Transverse colon (tissue), 4 donors: ENCODE measurements around the gene FAM43A. TPM values are rescaled to one million over a fixed set of nuclear protein-coding genes. Genes with fewer than 3 reads are reported as not detected.
A peak's percentile ranks its signal among the peaks of the same experiment; 100 is the strongest.

Experiments
- DNase-seq: peaks from one replicate; pipeline ENCODE4 v3.0.0-alpha.2; 2019
- H3K27ac ChIP-seq, 4 donors: fragments of 200-600 bp; sonication (generic); 2 replicates each; pipeline ENCODE4 v1.5.1; 2016 to 2018; ENCODE audit warnings: inconsistent platforms in 4 of 4
- H3K27me3 ChIP-seq: fragments of 200-600 bp; sonication (generic); 2 replicates; pipeline ENCODE4 v1.5.1; 2017; ENCODE audit warnings: inconsistent platforms
- H3K36me3 ChIP-seq, 4 donors: fragments of 200-600 bp; sonication (generic); 2 replicates each; pipeline ENCODE4 v1.5.1; 2017 to 2019; ENCODE audit warnings: inconsistent platforms in 4 of 4
- H3K4me1 ChIP-seq, 4 donors: fragments of 200-600 bp; sonication (generic); 2 replicates each; pipeline ENCODE4 v1.5.1; 2017 to 2020; ENCODE audit warnings: inconsistent platforms in 4 of 4
- H3K4me3 ChIP-seq, 4 donors: fragments of 200-600 bp; sonication (generic); 1 replicate in 1 of 4; 2 replicates in 3 of 4; pipeline versions ENCODE4 v1.5.1 to v1.6.1; 2017 to 2019; ENCODE audit warnings: inconsistent platforms in 4 of 4
- H3K9me3 ChIP-seq, 2 donors: fragments of 200-600 bp; sonication (generic); 2 replicates each; pipeline ENCODE4 v1.5.1; 2017 to 2019; ENCODE audit warnings: inconsistent platforms in 2 of 2
- CTCF ChIP-seq, 5 experiments: fragments of 200-600 bp in 3 of 5; fragments of 450-650 bp in 2 of 5; sonication (generic) in 3 of 5; IDR thresholded peaks; 1 replicate in 2 of 5; 2 replicates in 3 of 5; pipeline ENCODE4 v1.5.1; 2016 to 2017; ENCODE audit warnings: antibody characterized with exemption in 5 of 5, inconsistent platforms in 3 of 5, mild to moderate bottlenecking in 2 of 5, moderate library complexity in 1 of 5
- EP300 ChIP-seq: sonication (generic); formaldehyde crosslinking; IDR thresholded peaks from one replicate; pipeline ENCODE4 v1.6.1; 2017; ENCODE audit warnings: antibody characterized with exemption, low read depth
- POLR2A ChIP-seq: fragments of 450-650 bp; IDR thresholded peaks from one replicate; pipeline ENCODE4 v1.6.1; 2016; ENCODE audit warnings: antibody characterized with exemption, mild to moderate bottlenecking, moderate library complexity
- POLR2AphosphoS5 ChIP-seq, 3 donors: sonication (generic); formaldehyde crosslinking; IDR thresholded peaks; one replicate each; pipeline ENCODE4 v1.6.1; 2016; ENCODE audit warnings: antibody characterized with exemption in 3 of 3
- WGBS, 2 donors: methylation state at CpG; one replicate each; pipeline ENCODE4 v1.1.5; 2018; ENCODE audit warnings: low coverage in 1 of 2; 5-methylcytosine and 5-hydroxymethylcytosine counted together
- in situ Hi-C, 4 donors: fragments of 200-750 bp; cut with MboI; loops; one replicate each; pipeline versions ENCODE4 v1.15.0 to v1.15.1; 2017; ENCODE audit warnings: low sequenced_read_pairs in 3 of 4, low pct_ligation_motif_present in 1 of 4, low pct_unique_long_range_greater_than_20kb in 1 of 4
- intact Hi-C: fragments of 100-400 bp; cut with DNase I; formaldehyde crosslinking; loops from one replicate; pipeline ENCODE4 v1.15.1; 2023; ENCODE audit warnings: low total_unique reads
- total RNA-seq, 4 donors: library from RNA; depleted of rRNA; stranded (reverse); fragments of >200 nt; gene quantifications; one replicate each; pipeline ENCODE4 v1.1.0, GENCODE V29; 2016

FAM43A gene
- 100 to 1,000 TPM in 2 of 4 donors, 10 to 100 TPM in 2; 31.2 to 111 (median 95.9) TPM for total RNA-seq

GRCh38 chr3:194685718-194686413 is at the start of gene FAM43A:
TSS of gene FAM43A (plus strand) at chr3:194685883. CDS start at chr3:194686827, 944 bp downstream.
- H3K27ac ChIP-seq = peak within 1 kb of the TSS; percentile 86 to 93 (median 89)
- H3K27me3 ChIP-seq = no peaks in the 10 kb centered on the region
- no peaks in the 10 kb centered on the region for H3K9me3 ChIP-seq
- 0% methylated on average over 64 of the region's 70 CpGs; no CpG with 5 or more reads in 1 of the 2 donors for WGBS, 2 donors
- intact Hi-C loops (loop anchor here (5.0 to 10.0 kb wide), 2 partner anchors 571 to 859 kb away; partner anchors contain the start of gene PPP1R2), in situ Hi-C loops (loop anchor here (10.0 to 25.0 kb wide), 5 partner anchors 276 to 851 kb away; partner anchors contain the start of gene PPP1R2 (in 2 of the 4))
- no peaks in the 10 kb centered on the region for H3K36me3 ChIP-seq
- H3K4me3 ChIP-seq = peak within 1 kb of the TSS; percentile 54 to 89 (median 72)
- peak; percentile 99 for TF ChIP-seq POLR2A
- TF ChIP-seq EP300 = no peak
- peak; percentile 100 for TF ChIP-seq POLR2AphosphoS5 (IDR thresholded peaks at IDR 0.05)
- TF ChIP-seq CTCF (IDR thresholded peaks at IDR 0.05) = peak in 1 of 5 experiments; percentile 10
- H3K4me1 ChIP-seq = peaks cover 0 to 52% (median 35%) of the 10 kb centered on the region in 4 donors
- peak; percentile 97 for DNase-seq

- Histone ChIP-seq H3K4me3 (no peak overlapping the region), H3K27me3 (no peaks in the 10 kb centered on the region), H3K36me3 (peaks cover 0 to 17% (median 2%) of the 10 kb centered on the region in 4 donors), H3K9me3 (no peaks in the 10 kb centered on the region), H3K27ac (no peak overlapping the region), H3K4me1 (peaks cover 0 to 11% (median 3%) of the 10 kb centered on the region in 4 donors)
- in situ Hi-C loops = no loop called here
- DNase-seq = no peak
- intact Hi-C loops = no loop called here
- no peak for TF ChIP-seq CTCF (IDR thresholded peaks at IDR 0.05)
- TF ChIP-seq EP300 = no peak
- no peak for TF ChIP-seq POLR2A
- TF ChIP-seq POLR2AphosphoS5 (IDR thresholded peaks at IDR 0.05) = no peak
- 66 to 93% methylated on average over 2 to 3 of the region's 3 CpGs for WGBS, 2 donors
Observed at GRCh38 chr3:194637066-194637465, 48.6 kb upstream of the FAM43A start.

GRCh38 chr3:194637541-194638400 is 47.9 kb upstream of the FAM43A start:
- 91% methylated on average over 7 to 22 of the region's 22 CpGs for WGBS, 2 donors
- Histone ChIP-seq H3K27me3 (no peaks in the 10 kb centered on the region), H3K36me3 (peaks cover 0 to 22% (median 4%) of the 10 kb centered on the region in 4 donors), H3K4me1 (peaks cover 0 to 4% (median 0%) of the 10 kb centered on the region in 4 donors), H3K27ac (no peak overlapping the region), H3K4me3 (no peak overlapping the region), H3K9me3 (no peaks in the 10 kb centered on the region)
- no peak for DNase-seq
- in situ Hi-C loops = no loop called here
- TF ChIP-seq POLR2A (no peak), EP300 (no peak)
- intact Hi-C loops = no loop called here

- no peaks in the 10 kb centered on the region for H3K9me3 ChIP-seq
Observed at GRCh38 chr3:194638991-194639605, 46.6 kb upstream of the FAM43A start.

More at GRCh38 chr3:194638991-194639605, 46.6 kb upstream of the FAM43A start:
- no peak for TF ChIP-seq CTCF (IDR thresholded peaks at IDR 0.05)
- no peak for TF ChIP-seq POLR2AphosphoS5 (IDR thresholded peaks at IDR 0.05)
- in situ Hi-C loops (no loop called here), intact Hi-C loops (no loop called here)
- Histone ChIP-seq H3K4me3 (no peak overlapping the region), H3K4me1 (no peaks in the 10 kb centered on the region), H3K27ac (no peak overlapping the region), H3K27me3 (no peaks in the 10 kb centered on the region), H3K36me3 (peaks cover 0 to 26% (median 10%) of the 10 kb centered on the region in 4 donors)
- DNase-seq = no peak
- WGBS, 2 donors = 90 to 92% methylated on average over 5 to 10 of the region's 10 CpGs
